Stimulated activated naive CD8-positive, alpha-beta T cell treated with anti-CD3 and anti-CD28 coated beads, Interleukin-15, amount 100 ng/mL, for 72 hours (primary cell): ENCODE data around the gene PLPPR1.
"Not testable (repeated sequence)": the region's sequence is repeated elsewhere in the genome, so short reads cannot be mapped to it uniquely, and the experiment has no call there.

Experiments used
- ATAC-seq: fragments of 150-1000 bp; cut with Tn5 transposase; 2 replicates; pipeline ENCODE4 v1.10.0; 2021; ENCODE audit warnings: mild to moderate bottlenecking, moderate library complexity
- DNase-seq, 2 donors: peaks; one replicate each; pipeline ENCODE4 v3.0.0; 2021 to 2022
- H3K27ac Mint-ChIP-seq, 2 donors: one replicate each; pipeline ENCODE4 v1.8.0; 2022; ENCODE audit warnings: mild to moderate bottlenecking in 2 of 2, mixed read lengths in 2 of 2, moderate library complexity in 2 of 2
- H3K27me3 Mint-ChIP-seq: one replicate; pipeline ENCODE4 v1.8.0; 2022; ENCODE audit warnings: mixed read lengths
- H3K4me1 Mint-ChIP-seq: one replicate; pipeline ENCODE4 v1.8.0; 2022; ENCODE audit warnings: mild to moderate bottlenecking, mixed read lengths
- H3K4me3 Mint-ChIP-seq, 2 donors: one replicate each; pipeline ENCODE4 v1.8.0; 2022; ENCODE audit warnings: mild to moderate bottlenecking in 2 of 2, mixed read lengths in 2 of 2, moderate library complexity in 1 of 2
- H3K9me3 Mint-ChIP-seq, 2 donors: one replicate each; pipeline ENCODE4 v1.8.0; 2022; ENCODE audit warnings: mixed read lengths in 2 of 2

The PLPPR1 gene

GRCh38 chr9:101311758-101312420, 283.4 kb downstream of the PLPPR1 start:
- DNase-seq = peak in 1 of 2 donors; percentile 15
- H3K4me3 Mint-ChIP-seq = no peak overlapping the region

GRCh38 chr9:101312661-101313060, 284.1 kb downstream of the PLPPR1 start:
- H3K4me1 Mint-ChIP-seq = no peaks in the 10 kb centered on the region
- DNase-seq (no peak), ATAC-seq (no peak)
- no peaks in the 10 kb centered on the region for H3K9me3 Mint-ChIP-seq
- H3K27ac Mint-ChIP-seq = no peak overlapping the region
- H3K4me3 Mint-ChIP-seq = no peak overlapping the region
- H3K27me3 Mint-ChIP-seq = peaks cover 21% of the 10 kb centered on the region

More at GRCh38 chr9:101311758-101312420, 283.4 kb downstream of the PLPPR1 start:
- Mint-ChIP-seq H3K27me3 (peaks cover 21% of the 10 kb centered on the region), H3K27ac (no peak overlapping the region), H3K9me3 (no peaks in the 10 kb centered on the region), H3K4me1 (no peaks in the 10 kb centered on the region)
- peak; percentile 63 for ATAC-seq

- Mint-ChIP-seq H3K27me3 (peaks cover under 1% of the 10 kb centered on the region), H3K9me3 (no peaks in the 10 kb centered on the region), H3K4me1 (no peaks in the 10 kb centered on the region), H3K4me3 (no peak overlapping the region), H3K27ac (no peak overlapping the region)
- no peak for ATAC-seq
- DNase-seq = no peak
Measured at GRCh38 chr9:101315112-101315450, 286.6 kb downstream of the PLPPR1 start.

- no peaks in the 10 kb centered on the region for H3K4me1 Mint-ChIP-seq
- no peak for DNase-seq
- peaks cover 7% of the 10 kb centered on the region for H3K27me3 Mint-ChIP-seq
- H3K27ac Mint-ChIP-seq = no peak overlapping the region
- H3K4me3 Mint-ChIP-seq = no peak overlapping the region
- no peak for ATAC-seq
- H3K9me3 Mint-ChIP-seq = no peaks in the 10 kb centered on the region
Measured at GRCh38 chr9:101317735-101318134, 289.2 kb downstream of the PLPPR1 start.

- H3K4me1 Mint-ChIP-seq = no peaks in the 10 kb centered on the region
- peaks cover 0 to 8% of the 10 kb centered on the region in 2 donors for H3K9me3 Mint-ChIP-seq
- peaks cover 7% of the 10 kb centered on the region for H3K27me3 Mint-ChIP-seq
- H3K27ac Mint-ChIP-seq = no peak overlapping the region
- H3K4me3 Mint-ChIP-seq = no peak overlapping the region
- no peak for ATAC-seq
- DNase-seq = no peak
Measured at GRCh38 chr9:101323129-101323528, 294.6 kb downstream of the PLPPR1 start.

- Mint-ChIP-seq H3K27ac (no peak overlapping the region), H3K27me3 (peaks cover 7% of the 10 kb centered on the region), H3K4me1 (no peaks in the 10 kb centered on the region), H3K9me3 (peaks cover 0 to 8% of the 10 kb centered on the region in 2 donors), H3K4me3 (no peak overlapping the region)
- no peak for ATAC-seq
- DNase-seq = no peak
Measured at GRCh38 chr9:101324245-101324804, 295.8 kb downstream of the PLPPR1 start.

- no peaks in the 10 kb centered on the region for H3K4me1 Mint-ChIP-seq
- H3K4me3 Mint-ChIP-seq = no peak overlapping the region
- H3K27ac Mint-ChIP-seq = no peak overlapping the region
- H3K27me3 Mint-ChIP-seq = peaks cover 13% of the 10 kb centered on the region
- DNase-seq = no peak
- H3K9me3 Mint-ChIP-seq = peaks cover 0 to 8% of the 10 kb centered on the region in 2 donors
- ATAC-seq = no peak
Measured at GRCh38 chr9:101325053-101325452, 296.5 kb downstream of the PLPPR1 start.

- Mint-ChIP-seq H3K27ac (peak overlapping the region in 1 of 2 donors; percentile 46), H3K27me3 (peaks cover 17% of the 10 kb centered on the region), H3K4me1 (no peaks in the 10 kb centered on the region), H3K4me3 (no peak overlapping the region), H3K9me3 (peaks cover 0 to 8% of the 10 kb centered on the region in 2 donors)
- DNase-seq (no peak), ATAC-seq (no peak)
Measured at GRCh38 chr9:101326035-101326434, 297.5 kb downstream of the PLPPR1 start.

GRCh38 chr9:101326501-101326900, 298.0 kb downstream of the PLPPR1 start:
- DNase-seq (no peak), ATAC-seq (no peak)
- Mint-ChIP-seq H3K4me1 (no peaks in the 10 kb centered on the region), H3K4me3 (no peak overlapping the region), H3K9me3 (peaks cover 0 to 8% of the 10 kb centered on the region in 2 donors), H3K27ac (no peak overlapping the region), H3K27me3 (peaks cover 13% of the 10 kb centered on the region)

- H3K27ac Mint-ChIP-seq = peak overlapping the region in 1 of 2 donors; percentile 1
- peaks cover 13% of the 10 kb centered on the region for H3K27me3 Mint-ChIP-seq
- H3K9me3 Mint-ChIP-seq, DNase-seq, ATAC-seq, H3K4me1 Mint-ChIP-seq, H3K4me3 Mint-ChIP-seq: not testable (repeated sequence)
Measured at GRCh38 chr9:101327422-101327909, 298.9 kb downstream of the PLPPR1 start.

GRCh38 chr9:101332362-101332761, 303.8 kb downstream of the PLPPR1 start:
- no peak overlapping the region for H3K27ac Mint-ChIP-seq
- no peaks in the 10 kb centered on the region for H3K4me1 Mint-ChIP-seq
- peaks cover 29% of the 10 kb centered on the region for H3K27me3 Mint-ChIP-seq
- DNase-seq (no peak), ATAC-seq (no peak)
- peaks cover 0 to 3% of the 10 kb centered on the region in 2 donors for H3K9me3 Mint-ChIP-seq
- no peak overlapping the region for H3K4me3 Mint-ChIP-seq

- peaks cover 29% of the 10 kb centered on the region for H3K27me3 Mint-ChIP-seq
- DNase-seq (no peak), ATAC-seq (no peak)
- no peak overlapping the region for H3K27ac Mint-ChIP-seq
- H3K4me3 Mint-ChIP-seq = no peak overlapping the region
- H3K4me1 Mint-ChIP-seq = no peaks in the 10 kb centered on the region
- no peaks in the 10 kb centered on the region for H3K9me3 Mint-ChIP-seq
Measured at GRCh38 chr9:101333490-101333889, 305.0 kb downstream of the PLPPR1 start.

GRCh38 chr9:101333926-101334702, 305.6 kb downstream of the PLPPR1 start:
- ATAC-seq = no peak
- Mint-ChIP-seq H3K4me1 (no peaks in the 10 kb centered on the region), H3K27me3 (peaks cover 29% of the 10 kb centered on the region), H3K4me3 (no peak overlapping the region), H3K9me3 (no peaks in the 10 kb centered on the region), H3K27ac (no peak overlapping the region)
- DNase-seq = no peak

- Mint-ChIP-seq H3K27me3 (peaks cover 16% of the 10 kb centered on the region), H3K4me3 (no peak overlapping the region), H3K9me3 (no peaks in the 10 kb centered on the region), H3K27ac (no peak overlapping the region), H3K4me1 (no peaks in the 10 kb centered on the region)
- ATAC-seq (no peak), DNase-seq (no peak)
Measured at GRCh38 chr9:101336091-101336490, 307.6 kb downstream of the PLPPR1 start.

GRCh38 chr9:101337237-101337636, 308.7 kb downstream of the PLPPR1 start:
- Mint-ChIP-seq H3K9me3 (no peaks in the 10 kb centered on the region), H3K4me3 (no peak overlapping the region), H3K4me1 (no peaks in the 10 kb centered on the region), H3K27ac (no peak overlapping the region), H3K27me3 (peaks cover 23% of the 10 kb centered on the region)
- no peak for ATAC-seq
- DNase-seq = no peak

- ATAC-seq (no peak), DNase-seq (no peak)
- Mint-ChIP-seq H3K27ac (no peak overlapping the region), H3K4me3 (no peak overlapping the region), H3K27me3 (peaks cover 16% of the 10 kb centered on the region), H3K9me3 (no peaks in the 10 kb centered on the region), H3K4me1 (no peaks in the 10 kb centered on the region)
Measured at GRCh38 chr9:101341958-101342357, 313.4 kb downstream of the PLPPR1 start.
